Middle frontal gyrus (tissue), 1 donor: Measurements from ENCODE around the gene LRRC46.
A peak's percentile ranks its signal among the peaks of the same experiment; 100 is the strongest.

Experiments
- DNase-seq: peaks from one replicate; pipeline ENCODE4 v3.0.0-alpha.2; 2015; ENCODE audit warnings: low spot score; ENCODE audit errors: extremely low spot score

LRRC46 gene

GRCh38 chr17:47808830-47809480 is 22.5 kb upstream of the LRRC46 start:
- no peak for DNase-seq

DNA sequence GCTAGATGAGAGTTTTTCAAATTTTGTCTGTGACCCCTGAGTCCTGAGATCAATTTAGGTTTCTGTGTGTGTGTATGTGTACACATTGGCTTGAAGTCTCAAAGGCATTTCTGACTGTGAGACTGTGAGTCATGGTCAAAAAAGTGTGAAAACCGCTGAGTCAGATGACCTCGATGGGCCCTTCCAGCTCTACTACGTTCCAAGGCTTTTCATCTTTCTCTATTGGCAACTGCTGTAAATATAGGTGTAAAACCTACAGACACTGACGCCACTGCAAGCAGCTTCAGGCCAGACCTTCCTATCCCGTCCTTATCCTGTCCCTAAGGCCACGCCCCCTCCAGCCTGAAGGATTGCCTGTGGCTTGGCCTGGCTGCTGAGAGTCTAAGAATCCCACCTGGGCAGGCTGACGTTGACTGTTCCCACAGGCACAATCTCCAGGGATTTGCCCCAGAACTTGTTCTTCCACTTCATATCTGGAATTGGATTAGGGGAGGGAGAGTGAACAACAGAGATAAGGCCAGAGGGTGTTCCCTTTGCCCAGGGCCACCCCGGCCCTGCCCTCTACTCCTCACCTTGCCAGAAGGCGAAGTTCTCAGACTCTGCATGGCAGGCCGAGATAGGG is 21.2 kb upstream of the LRRC46 start:
- no peak for DNase-seq

GRCh38 chr17:47810901-47811635 is 20.4 kb upstream of the LRRC46 start:
- DNase-seq = no peak

DNA sequence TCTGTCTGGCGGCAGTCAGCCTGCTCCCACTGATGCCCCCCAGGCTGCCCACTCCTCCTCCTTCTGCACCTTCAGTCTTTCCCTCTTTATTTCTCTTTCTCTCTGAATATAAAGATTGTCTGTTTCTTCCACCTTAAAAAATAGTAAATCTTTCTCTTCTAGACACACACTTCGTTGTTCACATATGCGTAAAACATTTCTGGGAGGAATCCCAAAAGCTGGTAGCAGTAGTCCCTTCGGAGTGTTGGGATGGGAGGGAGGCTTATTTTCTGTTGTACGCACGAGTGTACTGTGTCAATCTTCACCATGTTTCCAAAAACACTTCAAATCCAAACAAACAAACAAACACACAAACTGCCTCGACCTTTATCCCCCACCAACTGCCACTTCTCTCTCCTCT is 19.8 kb upstream of the LRRC46 start:
- DNase-seq = no peak

DNA sequence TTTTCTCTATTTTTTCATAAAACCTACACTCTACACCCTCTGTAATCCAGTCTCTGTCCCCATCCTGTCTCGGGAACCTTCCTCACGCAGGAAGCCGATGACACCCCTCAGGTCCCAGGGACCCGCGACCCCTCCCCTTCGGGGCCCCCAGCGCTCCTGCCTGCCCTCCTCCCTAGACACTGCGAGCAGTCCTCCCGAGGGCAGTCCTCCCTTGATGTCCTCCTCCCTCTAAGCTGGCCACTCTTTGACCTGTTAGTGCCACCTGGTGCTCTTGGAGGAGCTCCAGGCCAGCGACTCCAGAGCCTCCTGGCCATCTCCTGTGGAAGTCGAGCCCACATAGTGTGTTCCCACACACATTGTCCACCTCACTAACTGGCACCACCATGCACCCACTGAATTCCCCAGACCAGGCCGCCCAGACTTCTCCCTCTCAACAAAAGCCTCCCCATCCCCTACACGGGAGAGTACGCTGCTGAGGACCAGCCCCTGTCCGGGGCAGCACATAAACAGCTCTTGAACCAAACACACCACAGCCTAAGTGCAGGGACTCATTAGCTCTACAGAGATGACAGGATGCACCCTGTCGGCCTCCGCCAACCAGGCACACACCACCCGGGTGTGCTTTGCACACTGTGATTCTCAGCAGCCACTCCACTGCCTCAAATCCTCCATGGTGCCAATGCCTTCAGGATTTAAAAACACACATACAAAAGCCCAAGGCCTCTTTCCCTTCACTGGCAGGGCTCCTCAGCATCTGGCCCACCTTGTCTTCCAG is 19.1 kb upstream of the LRRC46 start:
- DNase-seq = no peak

DNA sequence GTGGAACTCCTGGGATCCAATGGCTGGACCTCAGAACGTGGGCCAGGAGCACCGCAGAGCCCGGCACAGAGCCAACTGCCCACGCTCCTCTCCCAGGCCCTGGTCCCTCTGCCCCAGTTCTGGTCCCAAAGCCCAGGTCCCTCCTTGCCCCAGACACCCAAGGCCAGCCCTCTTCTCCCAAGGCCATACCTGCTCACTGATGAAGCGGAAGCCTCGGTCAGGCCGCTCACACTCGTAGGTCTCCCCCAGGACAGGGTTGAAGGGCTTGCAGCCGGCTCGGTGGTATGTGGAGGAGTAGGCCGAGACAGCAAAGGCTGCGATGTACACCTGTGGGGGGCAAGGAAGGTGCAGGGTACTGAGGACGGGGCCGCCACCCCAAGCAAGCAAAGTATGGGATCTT is 18.4 kb upstream of the LRRC46 start:
- DNase-seq = no peak

DNA sequence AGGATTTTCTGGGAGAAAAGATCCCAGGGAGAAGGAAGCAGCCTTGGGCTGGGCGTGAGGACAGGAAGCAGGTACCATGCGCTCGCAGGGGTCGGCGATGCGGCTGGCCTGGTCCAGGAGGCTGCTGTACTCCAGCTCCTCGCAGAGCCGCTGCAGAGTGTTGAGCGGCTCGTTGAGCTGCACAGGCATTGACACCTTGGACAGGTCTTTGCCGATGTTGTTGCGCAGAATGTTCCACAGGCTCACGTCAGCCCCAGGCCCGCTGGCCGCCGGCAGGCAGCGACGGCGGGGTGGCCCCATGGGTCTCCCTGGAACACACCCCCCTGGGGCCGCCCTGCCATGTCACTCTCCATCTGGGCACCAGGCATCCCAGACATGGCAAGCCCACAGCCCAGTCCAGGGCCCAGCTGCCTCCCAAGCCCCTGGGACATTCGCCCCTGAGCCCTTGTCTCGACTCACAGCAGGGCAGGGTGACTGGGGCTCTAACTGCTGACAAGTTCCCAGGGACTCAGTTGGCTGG is 17.9 kb upstream of the LRRC46 start:
- DNase-seq = no peak

DNA sequence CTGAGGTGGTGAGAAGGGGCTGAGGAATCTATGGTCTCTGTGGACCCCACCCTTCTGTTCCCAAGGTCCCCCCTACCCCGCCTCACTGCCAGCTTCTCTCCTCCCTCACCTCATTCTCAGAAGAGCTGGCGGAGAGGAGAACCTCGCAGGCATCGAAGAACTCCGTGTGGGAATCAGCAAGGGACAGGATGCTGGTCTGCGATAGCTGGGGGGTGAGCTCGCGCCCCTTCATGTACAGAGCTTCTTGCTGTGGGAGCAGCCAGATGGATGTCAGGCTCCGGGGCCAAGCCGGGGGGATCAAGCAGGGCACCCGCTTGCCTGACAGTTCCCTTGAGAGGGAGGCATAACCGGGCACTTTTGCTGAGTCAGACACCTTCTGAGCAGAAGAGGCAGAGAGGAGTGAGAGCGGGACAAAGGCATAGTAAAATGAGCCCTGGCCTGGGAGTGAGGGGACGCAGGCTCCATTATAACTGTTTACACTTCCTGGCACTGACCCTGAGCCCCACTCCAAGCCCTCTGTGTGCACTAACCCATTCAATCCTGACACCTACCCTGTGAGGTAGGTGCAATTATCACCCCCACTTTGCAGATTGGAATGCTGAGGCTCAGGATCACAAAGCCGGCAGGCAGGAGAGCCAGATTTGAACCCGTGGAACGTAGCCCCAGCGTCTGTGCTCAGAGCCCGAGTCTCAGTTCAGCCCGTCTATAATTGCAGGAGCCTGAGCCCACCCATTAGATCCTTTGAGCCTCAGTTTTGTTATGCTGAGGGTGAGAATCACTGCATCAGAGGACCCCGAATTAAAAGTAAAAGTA is 16.2 kb upstream of the LRRC46 start:
- DNase-seq = no peak

DNA sequence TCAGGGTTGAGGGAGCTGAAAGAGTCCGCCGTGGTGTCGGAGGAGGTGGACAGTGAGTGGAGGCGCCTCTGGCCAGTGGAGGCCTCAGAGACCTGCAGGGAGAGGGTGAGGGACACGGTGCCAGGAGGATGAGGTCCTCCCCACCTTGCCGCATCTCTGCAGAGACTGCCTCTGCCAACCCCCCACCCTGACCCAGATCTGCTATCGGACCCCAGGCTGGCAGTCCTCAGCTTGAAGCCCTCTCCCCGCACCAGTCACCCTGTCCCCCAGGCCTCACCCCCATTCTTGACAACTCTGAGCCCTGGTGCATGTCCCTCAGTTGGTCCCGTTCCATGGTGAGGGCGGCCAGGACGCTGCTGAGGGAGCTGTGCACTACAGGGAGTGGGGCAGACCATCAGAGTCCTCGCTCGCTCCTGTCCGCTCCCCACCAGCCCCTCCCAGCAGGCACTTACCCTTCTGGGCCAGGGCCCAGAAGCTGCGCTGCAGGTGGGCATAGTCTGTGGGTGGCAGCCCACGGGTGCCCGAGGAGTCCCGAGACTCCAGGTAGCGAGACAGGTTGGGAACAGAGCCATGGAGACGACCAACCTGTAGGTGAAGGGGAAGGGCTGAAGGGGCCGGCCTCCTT is 15.2 kb upstream of the LRRC46 start:
- no peak for DNase-seq

DNA sequence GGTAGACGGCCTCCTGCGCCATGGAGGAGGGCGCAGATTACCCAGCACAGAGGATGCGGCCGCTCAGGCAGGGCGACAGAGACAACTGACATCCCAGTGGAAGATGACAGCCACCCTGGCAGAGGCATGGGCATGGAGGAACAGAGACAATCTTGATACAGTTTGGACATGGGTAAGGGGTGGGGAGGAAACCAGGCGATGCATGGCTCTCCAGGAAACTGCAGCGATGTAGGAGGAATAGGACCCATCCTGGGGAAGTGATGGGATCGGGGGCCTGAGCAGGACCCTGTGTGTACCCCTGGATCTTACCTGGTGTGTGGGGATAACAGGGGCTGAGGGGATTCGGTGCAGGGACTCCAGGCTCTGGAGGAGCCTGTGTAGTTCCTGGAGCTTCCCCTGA is 14.5 kb upstream of the LRRC46 start:
- DNase-seq = no peak

- no peak for DNase-seq
Measured at GRCh38 chr17:47818002-47818695, 13.3 kb upstream of the LRRC46 start.

- DNase-seq = no peak
Measured at GRCh38 chr17:47819475-47819874, 12.0 kb upstream of the LRRC46 start.

DNA sequence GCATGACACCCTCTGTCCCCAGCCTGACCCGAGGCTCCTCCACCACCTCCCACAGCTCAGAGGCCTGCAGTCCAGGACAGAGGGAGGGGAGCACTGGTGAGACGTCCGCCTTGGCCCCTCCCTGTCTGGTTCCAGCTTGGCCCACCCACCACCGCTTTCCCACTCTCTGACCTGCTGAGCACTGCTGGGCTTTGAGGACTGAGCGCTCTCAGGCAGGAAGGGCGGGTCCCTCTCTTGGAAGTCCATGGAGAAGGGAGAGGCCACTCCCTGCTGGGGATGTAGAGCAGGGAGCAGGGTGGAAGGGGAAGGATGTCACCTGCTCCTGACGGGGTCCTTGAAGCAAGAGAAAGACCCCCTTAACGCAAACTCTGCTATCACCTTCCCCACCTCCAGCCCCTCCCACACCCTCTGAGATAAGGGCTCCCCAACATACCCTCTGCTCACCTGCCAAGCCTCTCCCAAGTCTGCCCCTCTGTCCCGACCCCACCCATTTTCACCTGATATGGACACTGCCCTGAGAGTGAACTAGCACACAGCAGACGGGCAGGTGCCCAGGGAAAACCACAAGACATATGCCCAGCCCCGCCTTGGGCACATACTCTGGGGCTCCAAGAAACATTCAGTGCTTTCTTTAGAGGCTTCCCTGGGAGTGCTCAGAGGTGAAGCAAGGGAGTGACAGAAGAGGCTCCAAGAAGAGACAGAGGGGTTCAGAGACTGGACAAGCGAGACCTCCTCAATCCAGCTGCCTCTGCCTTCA is 11.3 kb upstream of the LRRC46 start:
- no peak for DNase-seq

DNA sequence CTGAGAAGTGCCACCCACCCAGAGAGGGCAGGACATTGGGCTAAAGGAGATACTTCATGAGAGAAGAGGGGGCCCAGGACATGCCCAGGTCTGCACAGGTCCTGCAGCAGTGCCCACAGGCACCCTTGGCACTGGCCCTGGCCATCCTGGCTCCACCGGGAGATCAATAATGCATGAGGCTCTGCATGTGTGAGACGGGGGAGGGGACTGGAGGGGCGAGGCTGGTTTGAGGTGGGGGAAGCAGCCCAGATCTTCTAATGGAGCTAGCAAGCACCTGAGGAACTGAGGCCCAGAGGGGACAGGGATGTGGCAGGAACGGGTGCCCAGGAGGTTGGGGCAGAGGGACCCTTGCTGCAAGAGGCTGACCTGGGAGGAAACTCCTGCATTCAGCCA is 10.4 kb upstream of the LRRC46 start:
- no peak for DNase-seq

- peak; percentile 33 for DNase-seq
Measured at GRCh38 chr17:47821424-47822391, 9.8 kb upstream of the LRRC46 start, which contains the start of gene OSBPL7. TSS of gene OSBPL7 (minus strand) at chr17:47821794. CDS start at chr17:47820278, 1,516 bp downstream.

DNA sequence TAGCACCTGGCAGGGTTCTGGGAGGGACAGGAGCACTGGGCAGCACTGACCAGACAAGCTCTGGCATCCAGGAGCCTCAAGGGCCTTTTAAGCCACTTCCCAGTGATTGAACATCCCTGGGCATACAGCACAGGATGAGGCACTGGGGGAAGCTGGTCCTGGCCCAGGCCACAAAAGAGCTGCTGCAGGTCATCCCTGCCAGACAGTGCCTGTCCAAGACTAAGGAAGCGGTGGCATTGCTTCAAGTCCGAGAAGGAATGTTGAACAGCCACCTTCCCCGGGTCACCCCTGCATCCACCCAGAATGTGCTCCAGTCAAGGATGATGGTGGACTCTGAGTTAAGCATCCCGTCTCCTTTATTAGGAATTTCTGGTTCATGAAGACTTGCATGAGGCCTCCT is 8.7 kb upstream of the LRRC46 start:
- DNase-seq = no peak

DNA sequence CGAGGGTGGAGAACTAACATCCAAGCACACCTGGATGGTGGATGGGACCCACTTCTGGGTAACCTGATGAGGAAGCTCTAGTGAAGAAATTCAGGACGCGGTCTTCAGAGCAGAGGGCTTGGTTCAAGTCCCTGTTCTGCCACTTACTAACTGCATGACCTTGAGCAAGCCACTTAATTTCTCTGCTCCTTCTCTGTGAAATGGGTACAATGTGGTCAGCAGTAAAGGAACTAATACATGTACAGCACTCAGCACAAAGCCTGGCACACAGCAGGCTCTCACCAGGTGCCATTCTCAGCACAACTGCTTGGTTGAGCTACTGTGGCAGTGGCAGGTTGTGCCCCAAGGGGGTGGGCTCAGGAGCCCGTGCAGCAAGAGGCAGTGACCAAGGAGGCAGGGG is 8.0 kb upstream of the LRRC46 start:
- DNase-seq = no peak

- no peak for DNase-seq
Measured at GRCh38 chr17:47829870-47830269, 1.6 kb upstream of the LRRC46 start.
